Peyer's patch (tissue), 4 donors: ENCODE measurements around the gene EXTL1. TPM values are rescaled to one million over a fixed set of nuclear protein-coding genes. Genes with fewer than 3 reads are reported as not detected.

Experiments
- DNase-seq, 3 donors: peaks; one replicate each; pipeline ENCODE4 v3.0.0-alpha.2; 2017 to 2019
- H3K27ac ChIP-seq, 4 donors: fragments of 200-600 bp; sonication (generic); one replicate each; pipeline ENCODE4 v1.5.1; 2016 to 2019
- H3K27me3 ChIP-seq, 2 donors: fragments of 200-600 bp; sonication (generic); one replicate each; pipeline ENCODE4 v1.5.1; 2019
- H3K36me3 ChIP-seq, 3 donors: fragments of 200-600 bp; sonication (generic); one replicate each; pipeline ENCODE4 v1.5.1; 2016 to 2019
- H3K4me1 ChIP-seq, 4 donors: fragments of 200-600 bp; sonication (generic); one replicate each; pipeline ENCODE4 v1.5.1; 2016 to 2019
- H3K4me3 ChIP-seq, 4 donors: fragments of 200-600 bp; sonication (generic); 1 replicate in 3 of 4; 2 replicates in 1 of 4; pipeline ENCODE4 v1.5.1; 2016 to 2019; ENCODE audit warnings: mild to moderate bottlenecking in 1 of 4
- H3K9me3 ChIP-seq, 4 donors: fragments of 200-600 bp; sonication (generic); one replicate each; pipeline ENCODE4 v1.5.1; 2016 to 2019; ENCODE audit warnings: mild to moderate bottlenecking in 1 of 4
- CTCF ChIP-seq, 6 experiments: fragments of 450-650 bp in 4 of 6; fragments of 200-600 bp in 2 of 6; sonication (generic) in 1 of 6; IDR thresholded peaks; one replicate each; pipeline ENCODE4 v1.5.1; 2017 to 2019; ENCODE audit warnings: antibody characterized with exemption in 6 of 6, mild to moderate bottlenecking in 3 of 6, moderate library complexity in 1 of 6
- POLR2A ChIP-seq, 2 donors: fragments of 450-650 bp; IDR thresholded peaks; one replicate each; pipeline ENCODE4 v1.5.1; 2017; ENCODE audit warnings: antibody characterized with exemption in 2 of 2, mild to moderate bottlenecking in 2 of 2, moderate library complexity in 2 of 2
- total RNA-seq, 4 donors: library from RNA; depleted of rRNA; stranded (reverse); fragments of >200 nt; gene quantifications; one replicate each; pipeline ENCODE4 v1.1.0, GENCODE V29; 2016

EXTL1 gene
- total RNA-seq, 4 donors from 2014 or later: not detected

GRCh38 chr1:26077524-26077923 lies 55.9 kb downstream of the EXTL1 start:
- DNase-seq: no peak
- no peak for TF ChIP-seq POLR2A (IDR thresholded peaks at IDR 0.05)
- TF ChIP-seq CTCF (IDR thresholded peaks at IDR 0.05): no peak
- Histone ChIP-seq H3K9me3 (no peaks in the 10 kb centered on the region), H3K4me1 (no peaks in the 10 kb centered on the region), H3K27me3 (no peaks in the 10 kb centered on the region), H3K36me3 (no peaks in the 10 kb centered on the region), H3K4me3 (no peak overlapping the region), H3K27ac (no peak overlapping the region)

GRCh38 chr1:26078286-26079177 lies 57.0 kb downstream of the EXTL1 start:
- H3K36me3 ChIP-seq: no peaks in the 10 kb centered on the region
- no peaks in the 10 kb centered on the region for H3K4me1 ChIP-seq
- no peaks in the 10 kb centered on the region for H3K27me3 ChIP-seq
- no peak overlapping the region for H3K4me3 ChIP-seq
- H3K27ac ChIP-seq: no peak overlapping the region
- H3K9me3 ChIP-seq: no peaks in the 10 kb centered on the region
- TF ChIP-seq POLR2A (IDR thresholded peaks at IDR 0.05) (no peak), CTCF (IDR thresholded peaks at IDR 0.05) (no peak)
- DNase-seq: peak in 1 of 3 donors; percentile 57

- H3K27ac ChIP-seq: no peak overlapping the region
- no peaks in the 10 kb centered on the region for H3K4me1 ChIP-seq
- no peak overlapping the region for H3K4me3 ChIP-seq
- no peaks in the 10 kb centered on the region for H3K36me3 ChIP-seq
- no peaks in the 10 kb centered on the region for H3K9me3 ChIP-seq
- no peak for DNase-seq
- TF ChIP-seq CTCF (IDR thresholded peaks at IDR 0.05): no peak
- no peak for TF ChIP-seq POLR2A (IDR thresholded peaks at IDR 0.05)
- no peaks in the 10 kb centered on the region for H3K27me3 ChIP-seq
These were observed 57.6 kb downstream of the EXTL1 start for GRCh38 chr1:26079178-26079563.

GRCh38 chr1:26079960-26080814 lies 58.6 kb downstream of the EXTL1 start:
- Histone ChIP-seq H3K4me1 (no peaks in the 10 kb centered on the region), H3K4me3 (no peak overlapping the region), H3K36me3 (no peaks in the 10 kb centered on the region), H3K27me3 (no peaks in the 10 kb centered on the region), H3K27ac (no peak overlapping the region), H3K9me3 (no peaks in the 10 kb centered on the region)
- no peak for DNase-seq
- TF ChIP-seq POLR2A (IDR thresholded peaks at IDR 0.05) (no peak), CTCF (IDR thresholded peaks at IDR 0.05) (no peak)

- Histone ChIP-seq H3K4me1 (no peaks in the 10 kb centered on the region), H3K9me3 (no peaks in the 10 kb centered on the region), H3K27me3 (no peaks in the 10 kb centered on the region), H3K27ac (no peak overlapping the region), H3K4me3 (no peak overlapping the region), H3K36me3 (no peaks in the 10 kb centered on the region)
- no peak for DNase-seq
- TF ChIP-seq CTCF (IDR thresholded peaks at IDR 0.05) (no peak), POLR2A (IDR thresholded peaks at IDR 0.05) (no peak)
These were observed 59.9 kb downstream of the EXTL1 start for GRCh38 chr1:26081267-26082019.
